Keratinocyte (primary cell): ENCODE data around the gene SOX8. TPM values are rescaled to one million over a fixed set of nuclear protein-coding genes. Genes with fewer than 3 reads are reported as not detected.

ENCODE experiments used
- DNase-seq: peaks from one replicate; pipeline ENCODE4 v3.0.0-alpha.2; 2011; ENCODE audit warnings: low read depth, missing footprints, low spot score
- FAIRE-seq: peaks from 2 replicates; lab custom pipeline; 2011; peaks lifted over from hg19 to GRCh38; lab: Jason Lieb, UNC
- H2AFZ ChIP-seq: 2 replicates; pipeline ENCODE4 v1.6.0; 2012; ENCODE audit warnings: low read length, control low read depth, inconsistent platforms; ENCODE audit not compliant: control insufficient read depth
- H3K27ac ChIP-seq: 2 replicates; pipeline ENCODE4 v1.5.1; 2011; ENCODE audit warnings: low read length; ENCODE audit not compliant: control insufficient read depth, insufficient read depth
- H3K27me3 ChIP-seq: 3 replicates; pipeline ENCODE4 v1.6.0; 2011; ENCODE audit warnings: low read length; ENCODE audit not compliant: control insufficient read depth, insufficient read depth; ENCODE audit errors: extremely low read depth
- H3K36me3 ChIP-seq, 2 experiments: 2 replicates in 1 of 2; 3 replicates in 1 of 2; pipeline ENCODE4 v1.5.1; 2011; ENCODE audit warnings: low read length in 2 of 2, mild to moderate bottlenecking in 1 of 2; ENCODE audit not compliant: control insufficient read depth in 2 of 2, insufficient read depth in 2 of 2; ENCODE audit errors: extremely low read depth in 1 of 2
- H3K4me1 ChIP-seq: 3 replicates; pipeline ENCODE4 v1.5.1; 2011; ENCODE audit warnings: low read length; ENCODE audit not compliant: control insufficient read depth, insufficient read depth; ENCODE audit errors: extremely low read depth
- H3K4me2 ChIP-seq: 3 replicates; pipeline ENCODE4 v1.6.0; 2011; ENCODE audit warnings: low read depth, low read length; ENCODE audit not compliant: control insufficient read depth, insufficient read depth; ENCODE audit errors: extremely low read depth
- H3K4me3 ChIP-seq, 3 experiments: fragments of 200-600 bp in 1 of 3; sonication (generic) in 1 of 3; 2 replicates in 2 of 3; 3 replicates in 1 of 3; pipeline ENCODE4 v1.5.1; 2011 to 2016; ENCODE audit warnings: low read length in 3 of 3, mild to moderate bottlenecking in 3 of 3, control low read depth in 2 of 3, inconsistent platforms in 1 of 3, low read depth in 1 of 3, mixed read lengths in 1 of 3, mixed run types in 1 of 3, moderate library complexity in 1 of 3; ENCODE audit not compliant: control insufficient read depth in 2 of 3, insufficient read depth in 2 of 3; ENCODE audit errors: extremely low read depth in 1 of 3
- H3K79me2 ChIP-seq: 2 replicates; pipeline ENCODE4 v1.6.0; 2012; ENCODE audit warnings: low read length; ENCODE audit not compliant: control insufficient read depth, insufficient read depth
- H3K9ac ChIP-seq: 3 replicates; pipeline ENCODE4 v1.6.0; 2011; ENCODE audit warnings: low read length; ENCODE audit not compliant: control insufficient read depth, insufficient read depth; ENCODE audit errors: extremely low read depth
- H3K9me1 ChIP-seq: 3 replicates; pipeline ENCODE4 v1.6.0; 2011; ENCODE audit warnings: low read length; ENCODE audit not compliant: control insufficient read depth, insufficient read depth; ENCODE audit errors: extremely low read depth
- H3K9me3 ChIP-seq: 2 replicates; pipeline ENCODE4 v1.5.1; 2012; ENCODE audit warnings: low read depth, low read length; ENCODE audit not compliant: control insufficient read depth
- H4K20me1 ChIP-seq: 3 replicates; pipeline ENCODE4 v1.6.0; 2011; ENCODE audit warnings: low read length; ENCODE audit not compliant: control insufficient read depth, insufficient read depth; ENCODE audit errors: extremely low read depth
- CTCF ChIP-seq, 3 experiments: IDR thresholded peaks in 1 of 3; conservative IDR thresholded peaks in 1 of 3; optimal IDR thresholded peaks in 1 of 3; 2 replicates in 2 of 3; 3 replicates in 1 of 3; pipeline versions ENCODE3 to v1.5.1; 2011; ENCODE audit warnings: low read length in 3 of 3, mild to moderate bottlenecking in 3 of 3, moderate library complexity in 2 of 3, control low read depth in 1 of 3, inconsistent platforms in 1 of 3; ENCODE audit not compliant: insufficient read depth in 2 of 3; ENCODE audit errors: extremely low read depth in 1 of 3
- EZH2 ChIP-seq: IDR thresholded peaks from one replicate; pipeline ENCODE4 v1.6.1; 2012; ENCODE audit warnings: inconsistent platforms, mild to moderate bottlenecking, low read length, moderate library complexity
- dilution Hi-C: fragments of 300-500 bp; cut with MboI; formaldehyde crosslinking; loops from one replicate; pipeline ENCODE4 v1.7.0; 2020; ENCODE audit warnings: low sequenced_read_pairs; ENCODE audit not compliant: extremely low pct_ligation_motif_present
- polyA plus RNA-seq, 5 experiments: library from polyadenylated mRNA; depleted of rRNA in 3 of 5; stranded (reverse) in 3 of 5; stranded (forward) in 1 of 5; unstranded in 1 of 5; fragments of >200 nt; gene quantifications; 1 replicate in 1 of 5; 2 replicates in 3 of 5; 3 replicates in 1 of 5; pipeline versions ENCODE4 v1.2.1 to v1.2.3, GENCODE V29; 2011 to 2012; ENCODE audit warnings: missing spikeins in 2 of 5, low read depth in 1 of 5, low replicate concordance in 1 of 5

The SOX8 gene
- polyA plus RNA-seq, 1 donor (not counting 4 experiments of a cell fraction or from before 2014, with no cell fraction given), result 0.03 TPM

GRCh38 chr16:973366-973765, 8.2 kb upstream of the SOX8 start:
- no peak overlapping the region for H3K4me2 ChIP-seq
- peaks cover 7% of the 10 kb centered on the region for H3K27me3 ChIP-seq
- no peak overlapping the region for H3K9ac ChIP-seq
- DNase-seq, result no peak
- H3K27ac ChIP-seq, result no peak overlapping the region
- no peak overlapping the region for H2AFZ ChIP-seq
- dilution Hi-C loops, result no loop called here
- H3K9me1 ChIP-seq, result no peaks in the 10 kb centered on the region
- FAIRE-seq, result no peak
- no peak overlapping the region for H3K4me3 ChIP-seq
- H4K20me1 ChIP-seq, result no peaks in the 10 kb centered on the region
- H3K9me3 ChIP-seq, result peaks cover 2% of the 10 kb centered on the region
- no peaks in the 10 kb centered on the region for H3K36me3 ChIP-seq
- TF ChIP-seq EZH2, result no peak
- no peak for TF ChIP-seq CTCF (optimal IDR thresholded peaks at IDR 0.05 in 1 of 3, IDR thresholded peaks at IDR 0.05 in 1 of 3, conservative IDR thresholded peaks at IDR 0.05 in 1 of 3; ENCODE audit: extremely low read depth in 1 of 3, insufficient read depth in 2 of 3, low read length in 3 of 3)
- H3K79me2 ChIP-seq, result no peaks in the 10 kb centered on the region
- H3K4me1 ChIP-seq, result peaks cover 4% of the 10 kb centered on the region

- DNase-seq, result no peak
- Histone ChIP-seq H3K4me3 (no peak overlapping the region), H2AFZ (no peak overlapping the region), H3K9me3 (peaks cover 2% of the 10 kb centered on the region), H3K9me1 (no peaks in the 10 kb centered on the region), H3K9ac (no peak overlapping the region), H3K79me2 (no peaks in the 10 kb centered on the region), H3K4me1 (peaks cover 4% of the 10 kb centered on the region), H4K20me1 (no peaks in the 10 kb centered on the region), H3K4me2 (no peak overlapping the region), H3K36me3 (no peaks in the 10 kb centered on the region), H3K27ac (no peak overlapping the region), H3K27me3 (peaks cover 14% of the 10 kb centered on the region)
- dilution Hi-C loops, result no loop called here
- TF ChIP-seq CTCF (optimal IDR thresholded peaks at IDR 0.05 in 1 of 3, IDR thresholded peaks at IDR 0.05 in 1 of 3, conservative IDR thresholded peaks at IDR 0.05 in 1 of 3; ENCODE audit: extremely low read depth in 1 of 3, insufficient read depth in 2 of 3, low read length in 3 of 3), result no peak
- no peak for TF ChIP-seq EZH2
- FAIRE-seq, result no peak
Measured at GRCh38 chr16:974001-974601, 7.5 kb upstream of the SOX8 start.
